GM23338 (cell line): ENCODE results near the gene ETV4. TPM values are rescaled to one million over a fixed set of nuclear protein-coding genes. Genes with fewer than 3 reads are reported as not detected.

ENCODE experiments used
- ATAC-seq: fragments of 200-7000 bp; cut with Tn5 transposase; 3 replicates; pipeline ENCODE4 v1.9.1; 2020
- DNase-seq: peaks from one replicate; pipeline ENCODE4 v3.0.0-alpha.2; 2015; ENCODE audit warnings: low spot score
- H2AFZ ChIP-seq: fragments of 200-600 bp; sonication (generic); 2 replicates; pipeline ENCODE4 v1.8.0; 2016; ENCODE audit warnings: antibody characterized with exemption, mild to moderate bottlenecking, moderate library complexity
- H3F3A ChIP-seq: fragments of 200-600 bp; sonication (generic); replicated peaks from 2 replicates; pipeline ENCODE4 v1.8.0; 2017; ENCODE audit warnings: antibody characterized with exemption, mixed run types, low read depth
- H3K27ac ChIP-seq: fragments of 200-600 bp; sonication (generic); 2 replicates; pipeline ENCODE4 v1.6.1; 2016; ENCODE audit warnings: low read depth
- H3K27me3 ChIP-seq: fragments of 200-600 bp; sonication (generic); 2 replicates; pipeline ENCODE4 v1.8.0; 2016; ENCODE audit warnings: mild to moderate bottlenecking, mixed run types, moderate library complexity; ENCODE audit not compliant: insufficient read depth
- H3K36me3 ChIP-seq: fragments of 200-600 bp; sonication (generic); 2 replicates; pipeline ENCODE4 v1.8.0; 2016; ENCODE audit warnings: mild to moderate bottlenecking; ENCODE audit not compliant: insufficient read depth
- H3K4me1 ChIP-seq: fragments of 200-600 bp; sonication (generic); 2 replicates; pipeline ENCODE4 v1.8.0; 2016; ENCODE audit warnings: mild to moderate bottlenecking, moderate library complexity; ENCODE audit not compliant: insufficient read depth
- H3K4me2 ChIP-seq: fragments of 200-600 bp; sonication (generic); 2 replicates; pipeline ENCODE4 v1.7.1; 2017; ENCODE audit warnings: mixed run types
- H3K4me3 ChIP-seq: fragments of 200-600 bp; sonication (generic); 2 replicates; pipeline ENCODE4 v1.6.1; 2016; ENCODE audit warnings: mixed run types
- H3K79me2 ChIP-seq: fragments of 200-600 bp; sonication (generic); replicated peaks from 2 replicates; pipeline ENCODE4 v1.8.0; 2017; ENCODE audit warnings: mild to moderate bottlenecking; ENCODE audit not compliant: insufficient read depth
- H3K9me2 ChIP-seq: fragments of 200-600 bp; sonication (generic); 2 replicates; pipeline ENCODE4 v1.8.0; 2017; ENCODE audit not compliant: insufficient read depth
- H4K20me1 ChIP-seq: fragments of 200-600 bp; sonication (generic); replicated peaks from 2 replicates; pipeline ENCODE4 v1.8.0; 2017; ENCODE audit warnings: mild to moderate bottlenecking; ENCODE audit not compliant: insufficient read depth
- H3K27ac Mint-ChIP-seq: 2 replicates; pipeline ENCODE4 v1.8.0; 2020; ENCODE audit warnings: inconsistent platforms, mild to moderate bottlenecking, moderate library complexity, mixed read lengths
- H3K27me3 Mint-ChIP-seq: 3 replicates; pipeline ENCODE4 v1.8.0; 2022; ENCODE audit warnings: low read depth, mild to moderate bottlenecking, moderate library complexity, mixed read lengths, inconsistent platforms; ENCODE audit not compliant: insufficient read depth, poor library complexity
- H3K36me3 Mint-ChIP-seq: 3 replicates; pipeline ENCODE4 v1.8.0; 2021; ENCODE audit warnings: low read depth, mild to moderate bottlenecking, inconsistent platforms, moderate library complexity, mixed read lengths
- H3K4me1 Mint-ChIP-seq: 3 replicates; pipeline ENCODE4 v1.8.0; 2020; ENCODE audit warnings: mild to moderate bottlenecking, inconsistent platforms, mixed read lengths
- H3K4me3 Mint-ChIP-seq: 3 replicates; pipeline ENCODE4 v1.8.0; 2021; ENCODE audit warnings: moderate library complexity, mild to moderate bottlenecking, inconsistent platforms, mixed read lengths
- H3K9me3 Mint-ChIP-seq: 3 replicates; pipeline ENCODE4 v1.8.0; 2020; ENCODE audit warnings: moderate library complexity, mild to moderate bottlenecking, inconsistent platforms, mixed read lengths
- CREB1 ChIP-seq: fragments of 250-450 bp; sonication (Bioruptor Pico); IDR thresholded peaks from 2 replicates; pipeline ENCODE4 v1.5.0; 2020; ENCODE audit warnings: low read depth, mild to moderate bottlenecking, moderate library complexity
- EZH2 ChIP-seq: fragments of 200-600 bp; sonication (generic); IDR thresholded peaks from one replicate; pipeline ENCODE4 v1.8.0; 2017; ENCODE audit warnings: antibody characterized with exemption, mild to moderate bottlenecking, low read depth; ENCODE audit not compliant: unreplicated experiment
- EZH2phosphoT487 ChIP-seq: fragments of 200-600 bp; sonication (generic); IDR thresholded peaks from one replicate; pipeline ENCODE4 v1.8.1; 2018; ENCODE audit warnings: antibody characterized with exemption; ENCODE audit not compliant: unreplicated experiment
- JUNB ChIP-seq: IDR thresholded peaks from one replicate; pipeline ENCODE4 v1.6.1; 2016; ENCODE audit warnings: antibody characterized with exemption; ENCODE audit not compliant: unreplicated experiment
- NANOG ChIP-seq: IDR thresholded peaks from 2 replicates; pipeline ENCODE4 v1.6.1; 2016; ENCODE audit warnings: antibody characterized with exemption, borderline replicate concordance
- POLR2AphosphoS5 ChIP-seq: IDR thresholded peaks from 2 replicates; pipeline ENCODE4 v1.6.1; 2016; ENCODE audit warnings: antibody characterized with exemption, low read depth
- STAT1 ChIP-seq: IDR thresholded peaks from one replicate; pipeline ENCODE4 v1.6.1; 2016; ENCODE audit warnings: antibody characterized with exemption; ENCODE audit not compliant: unreplicated experiment
- ZNF114 ChIP-seq: fragments of 250-450 bp; sonication (Bioruptor Pico); IDR thresholded peaks from 2 replicates; pipeline ENCODE4 v1.5.0; 2020; ENCODE audit warnings: mild to moderate bottlenecking, moderate library complexity
- ZNF331 ChIP-seq: fragments of 250-450 bp; sonication (Bioruptor Pico); IDR thresholded peaks from 2 replicates; pipeline ENCODE4 v1.5.0; 2020; ENCODE audit warnings: low read depth, mild to moderate bottlenecking, moderate library complexity
- polyA plus RNA-seq: library from polyadenylated mRNA; unstranded; fragments of >200 nt; fragmentation: Nextera tagmentation; extraction: Ambion mirVana; gene quantifications from 2 replicates; pipeline ENCODE4 v1.2.1, GENCODE V29; 2016
- total RNA-seq: library from RNA; depleted of rRNA; stranded (reverse); fragments of >200 nt; shearing (Covaris generic); gene quantifications from 2 replicates; pipeline ENCODE4 v1.2.3, GENCODE V29; 2014
- TF ChIP-seq, protein P1 (sequence below): IDR thresholded peaks from one replicate; pipeline ENCODE4 v1.6.1; 2018; ENCODE audit warnings: antibody characterized with exemption; ENCODE audit not compliant: unreplicated experiment
- TF ChIP-seq, protein P2 (sequence below), 2 experiments: fragments of 200-600 bp in 1 of 2; sonication (generic) in 1 of 2; conservative IDR thresholded peaks; 2 replicates each; pipeline versions ENCODE4 v1.5.1 to v1.6.1; 2016 to 2017; ENCODE audit warnings: antibody characterized with exemption in 2 of 2, low read depth in 2 of 2, mild to moderate bottlenecking in 2 of 2, moderate library complexity in 1 of 2
- TF ChIP-seq, protein P3 (sequence below): IDR thresholded peaks from 2 replicates; pipeline ENCODE4 v1.6.1; 2016; ENCODE audit warnings: antibody characterized with exemption

The ETV4 gene
- total and polyA plus RNA-seq, 2 experiments from 2014 or later, result 97.2 to 149 TPM

DNA sequence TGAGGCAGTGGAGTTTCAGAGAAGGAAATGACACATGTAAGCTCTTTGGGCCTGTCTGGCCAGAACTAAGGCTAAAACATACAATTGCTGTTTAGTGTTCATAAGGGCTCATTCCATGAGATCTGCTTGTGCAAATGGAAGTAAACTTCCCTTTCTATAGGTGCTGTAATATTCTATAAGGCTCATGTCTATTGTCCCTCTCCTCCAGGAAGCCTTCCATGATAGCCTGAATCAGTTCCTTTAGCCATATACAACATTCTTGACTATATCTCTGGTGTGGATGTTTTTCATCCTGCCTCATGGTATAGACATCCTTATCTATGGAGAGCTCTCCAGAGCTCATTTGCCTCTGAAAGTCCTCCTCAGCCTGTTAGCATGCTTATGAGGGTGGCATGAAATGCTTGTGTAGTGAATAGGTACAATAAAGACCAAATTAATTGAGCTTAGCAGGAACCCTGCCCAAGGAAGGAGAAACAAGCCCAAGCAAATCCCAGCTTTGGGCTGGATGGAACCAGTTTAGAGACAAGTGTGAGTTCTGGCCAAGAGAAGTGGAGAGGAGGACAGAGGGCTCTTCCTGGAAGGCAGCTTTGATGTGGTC lies 1.6 kb upstream of the ETV4 start:
- peaks cover 56% of the 10 kb centered on the region for H3K4me1 Mint-ChIP-seq
- no peak for ATAC-seq

DNA sequence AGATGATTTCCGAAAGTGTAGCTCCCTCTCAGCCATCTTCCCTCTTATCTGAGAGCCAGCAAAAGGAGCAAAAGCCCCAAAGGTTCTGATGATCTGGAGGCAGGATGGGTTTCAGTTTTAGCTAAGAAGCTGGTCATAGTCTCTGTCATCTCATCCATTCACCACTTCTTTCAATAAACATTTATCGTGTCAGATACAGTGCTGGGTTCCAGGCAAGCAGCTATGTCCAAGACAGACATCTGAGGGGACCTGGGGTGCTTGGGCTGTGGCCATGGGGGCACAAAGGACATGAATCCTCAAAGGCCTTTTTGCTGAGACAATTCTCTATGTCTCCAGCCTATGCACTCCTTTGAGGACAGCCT lies 1.0 kb upstream of the ETV4 start:
- peak overlapping the region; percentile 74 for H3K4me3 ChIP-seq
- DNase-seq (no peak), ATAC-seq (no peak)
- peaks cover 49% of the 10 kb centered on the region for H3K4me1 ChIP-seq
- H3K36me3 ChIP-seq, result no peaks in the 10 kb centered on the region
- no peak overlapping the region for H2AFZ ChIP-seq
- Mint-ChIP-seq H3K36me3 (peaks cover 11% of the 10 kb centered on the region; the same call in 2 of the 3 replicates), H3K27me3 (peaks cover 31% of the 10 kb centered on the region), H3K4me3 (peak overlapping the region; percentile 99), H3K27ac (no peak overlapping the region), H3K4me1 (peaks cover 57% of the 10 kb centered on the region), H3K9me3 (no peaks in the 10 kb centered on the region; the same call in 2 of the 3 replicates)
- H3F3A ChIP-seq, result peaks cover 7% of the 10 kb centered on the region
- peaks cover under 1% of the 10 kb centered on the region; the same call in 1 of the 2 replicates for H4K20me1 ChIP-seq
- peaks cover 28% of the 10 kb centered on the region for H3K79me2 ChIP-seq
- no peak overlapping the region for H3K27ac ChIP-seq
- 0 out of 2 replicates have a peak, but pooled peaks cover 13% of the 10 kb centered on the region for H3K27me3 ChIP-seq
- H3K9me2 ChIP-seq, result no peaks in the 10 kb centered on the region
- H3K4me2 ChIP-seq, result peak overlapping the region; percentile 88
- TF ChIP-seq EZH2 (no peak), POLR2AphosphoS5 (no peak), NANOG (no peak), ZNF331 (no peak), STAT1 (no peak), CREB1 (CRISPR knock-in tag) (no peak), JUNB (no peak), EZH2phosphoT487 (no peak), ZNF114 (CRISPR knock-in tag) (no peak)
- TF ChIP-seq, protein P1, sequence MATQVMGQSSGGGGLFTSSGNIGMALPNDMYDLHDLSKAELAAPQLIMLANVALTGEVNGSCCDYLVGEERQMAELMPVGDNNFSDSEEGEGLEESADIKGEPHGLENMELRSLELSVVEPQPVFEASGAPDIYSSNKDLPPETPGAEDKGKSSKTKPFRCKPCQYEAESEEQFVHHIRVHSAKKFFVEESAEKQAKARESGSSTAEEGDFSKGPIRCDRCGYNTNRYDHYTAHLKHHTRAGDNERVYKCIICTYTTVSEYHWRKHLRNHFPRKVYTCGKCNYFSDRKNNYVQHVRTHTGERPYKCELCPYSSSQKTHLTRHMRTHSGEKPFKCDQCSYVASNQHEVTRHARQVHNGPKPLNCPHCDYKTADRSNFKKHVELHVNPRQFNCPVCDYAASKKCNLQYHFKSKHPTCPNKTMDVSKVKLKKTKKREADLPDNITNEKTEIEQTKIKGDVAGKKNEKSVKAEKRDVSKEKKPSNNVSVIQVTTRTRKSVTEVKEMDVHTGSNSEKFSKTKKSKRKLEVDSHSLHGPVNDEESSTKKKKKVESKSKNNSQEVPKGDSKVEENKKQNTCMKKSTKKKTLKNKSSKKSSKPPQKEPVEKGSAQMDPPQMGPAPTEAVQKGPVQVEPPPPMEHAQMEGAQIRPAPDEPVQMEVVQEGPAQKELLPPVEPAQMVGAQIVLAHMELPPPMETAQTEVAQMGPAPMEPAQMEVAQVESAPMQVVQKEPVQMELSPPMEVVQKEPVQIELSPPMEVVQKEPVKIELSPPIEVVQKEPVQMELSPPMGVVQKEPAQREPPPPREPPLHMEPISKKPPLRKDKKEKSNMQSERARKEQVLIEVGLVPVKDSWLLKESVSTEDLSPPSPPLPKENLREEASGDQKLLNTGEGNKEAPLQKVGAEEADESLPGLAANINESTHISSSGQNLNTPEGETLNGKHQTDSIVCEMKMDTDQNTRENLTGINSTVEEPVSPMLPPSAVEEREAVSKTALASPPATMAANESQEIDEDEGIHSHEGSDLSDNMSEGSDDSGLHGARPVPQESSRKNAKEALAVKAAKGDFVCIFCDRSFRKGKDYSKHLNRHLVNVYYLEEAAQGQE, result no peak
- TF ChIP-seq, protein P2, sequence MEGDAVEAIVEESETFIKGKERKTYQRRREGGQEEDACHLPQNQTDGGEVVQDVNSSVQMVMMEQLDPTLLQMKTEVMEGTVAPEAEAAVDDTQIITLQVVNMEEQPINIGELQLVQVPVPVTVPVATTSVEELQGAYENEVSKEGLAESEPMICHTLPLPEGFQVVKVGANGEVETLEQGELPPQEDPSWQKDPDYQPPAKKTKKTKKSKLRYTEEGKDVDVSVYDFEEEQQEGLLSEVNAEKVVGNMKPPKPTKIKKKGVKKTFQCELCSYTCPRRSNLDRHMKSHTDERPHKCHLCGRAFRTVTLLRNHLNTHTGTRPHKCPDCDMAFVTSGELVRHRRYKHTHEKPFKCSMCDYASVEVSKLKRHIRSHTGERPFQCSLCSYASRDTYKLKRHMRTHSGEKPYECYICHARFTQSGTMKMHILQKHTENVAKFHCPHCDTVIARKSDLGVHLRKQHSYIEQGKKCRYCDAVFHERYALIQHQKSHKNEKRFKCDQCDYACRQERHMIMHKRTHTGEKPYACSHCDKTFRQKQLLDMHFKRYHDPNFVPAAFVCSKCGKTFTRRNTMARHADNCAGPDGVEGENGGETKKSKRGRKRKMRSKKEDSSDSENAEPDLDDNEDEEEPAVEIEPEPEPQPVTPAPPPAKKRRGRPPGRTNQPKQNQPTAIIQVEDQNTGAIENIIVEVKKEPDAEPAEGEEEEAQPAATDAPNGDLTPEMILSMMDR (conservative IDR thresholded peaks at IDR 0.05; ENCODE audit: low read depth in 2 of 2), result no peak
- TF ChIP-seq, protein P3, sequence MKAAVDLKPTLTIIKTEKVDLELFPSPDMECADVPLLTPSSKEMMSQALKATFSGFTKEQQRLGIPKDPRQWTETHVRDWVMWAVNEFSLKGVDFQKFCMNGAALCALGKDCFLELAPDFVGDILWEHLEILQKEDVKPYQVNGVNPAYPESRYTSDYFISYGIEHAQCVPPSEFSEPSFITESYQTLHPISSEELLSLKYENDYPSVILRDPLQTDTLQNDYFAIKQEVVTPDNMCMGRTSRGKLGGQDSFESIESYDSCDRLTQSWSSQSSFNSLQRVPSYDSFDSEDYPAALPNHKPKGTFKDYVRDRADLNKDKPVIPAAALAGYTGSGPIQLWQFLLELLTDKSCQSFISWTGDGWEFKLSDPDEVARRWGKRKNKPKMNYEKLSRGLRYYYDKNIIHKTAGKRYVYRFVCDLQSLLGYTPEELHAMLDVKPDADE, result no peak

More for the DNA sequence above, 1.6 kb upstream of the ETV4 start:
- TF ChIP-seq, protein P2 (conservative IDR thresholded peaks at IDR 0.05; ENCODE audit: low read depth in 2 of 2), result no peak
- TF ChIP-seq NANOG, result no peak
- H3K4me2 ChIP-seq, result peak overlapping the region; percentile 49
- 0 out of 3 replicates have a peak overlapping the region, but pooled peaks have one; percentile 99 for H3K4me3 Mint-ChIP-seq
- no peak overlapping the region for H3K27ac Mint-ChIP-seq
- H3F3A ChIP-seq, result peaks cover 11% of the 10 kb centered on the region
- H3K4me3 ChIP-seq, result no peak overlapping the region
- DNase-seq, result no peak
- H3K9me2 ChIP-seq, result no peaks in the 10 kb centered on the region
- peaks cover 22% of the 10 kb centered on the region for H3K79me2 ChIP-seq
- H3K36me3 Mint-ChIP-seq, result peaks cover 6% of the 10 kb centered on the region; the same call in 1 of the 3 replicates
- peaks cover 48% of the 10 kb centered on the region for H3K4me1 ChIP-seq
- no peaks in the 10 kb centered on the region for H3K36me3 ChIP-seq
- H2AFZ ChIP-seq, result no peak overlapping the region
- H3K9me3 Mint-ChIP-seq, result no peaks in the 10 kb centered on the region; the same call in 2 of the 3 replicates
- 0 out of 2 replicates have a peak, but pooled peaks cover 13% of the 10 kb centered on the region for H3K27me3 ChIP-seq
- no peaks in the 10 kb centered on the region for H4K20me1 ChIP-seq
- peaks cover 28% of the 10 kb centered on the region for H3K27me3 Mint-ChIP-seq
- no peak overlapping the region for H3K27ac ChIP-seq
